CD4-positive, alpha-beta T cell treated with Interleukin-21 for 1 hour (primary cell): ENCODE measurements around the gene ZBTB20.

Experiments used
- DNase-seq: peaks from one replicate; pipeline ENCODE4 v3.0.0-alpha.2; 2020

The ZBTB20 gene

GRCh38 chr3:114902691-114903101, 244.4 kb downstream of the ZBTB20 start:
- no peak for DNase-seq

GRCh38 chr3:114900908-114901307, 246.2 kb downstream of the ZBTB20 start:
- no peak for DNase-seq

DNA sequence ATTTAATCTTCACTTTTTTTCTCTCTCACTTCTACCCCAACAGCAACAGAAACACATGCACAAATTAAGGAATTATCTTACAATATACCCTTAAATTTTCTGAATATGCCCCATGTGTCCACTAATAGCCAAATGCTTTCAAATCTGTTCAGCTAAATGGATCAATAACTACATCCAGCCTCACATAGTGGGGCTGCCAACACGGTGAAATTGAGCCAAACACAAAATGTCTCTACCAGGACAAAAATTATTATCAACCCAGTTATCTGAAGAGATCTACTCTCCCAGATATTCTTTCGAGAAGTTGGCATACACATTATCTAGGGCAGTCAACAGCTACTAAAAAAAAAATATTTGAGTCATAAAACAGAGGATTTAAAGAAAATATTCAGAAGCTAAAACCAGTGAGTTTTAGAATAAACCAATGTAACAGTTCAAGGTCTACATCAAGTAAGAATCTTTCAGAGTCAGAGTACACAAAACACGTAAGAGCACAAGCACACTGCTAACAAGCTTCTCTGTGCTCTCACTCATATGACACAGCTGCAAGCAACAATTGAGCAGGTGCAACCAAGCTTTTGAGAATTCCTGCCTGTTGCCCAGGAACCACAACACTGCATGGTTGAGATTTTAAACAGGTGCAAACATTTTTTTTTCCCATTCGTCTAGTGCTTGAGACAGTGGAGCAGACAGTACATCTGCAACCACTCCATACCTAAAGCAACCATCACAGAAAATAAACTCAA, 247.7 kb downstream of the ZBTB20 start:
- no peak for DNase-seq

DNA sequence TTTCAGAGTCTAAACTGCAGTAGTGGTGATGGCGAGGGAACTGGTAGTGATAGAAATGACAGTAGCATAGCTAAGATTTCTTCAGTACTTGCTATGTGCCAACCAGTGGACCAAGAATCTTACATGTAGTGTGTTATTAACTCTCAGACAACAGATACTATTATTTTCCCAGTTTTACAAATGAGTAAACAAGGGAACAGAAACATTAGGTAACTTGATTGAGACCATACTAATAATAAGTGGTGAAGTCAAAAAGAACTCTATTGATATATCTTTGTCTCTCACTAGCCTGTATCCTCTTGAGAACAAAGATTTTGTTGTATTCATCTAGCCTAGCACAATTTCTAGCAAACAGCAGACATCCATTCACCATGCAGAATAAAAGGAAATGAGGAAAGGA, 250.1 kb downstream of the ZBTB20 start:
- DNase-seq = no peak

DNA sequence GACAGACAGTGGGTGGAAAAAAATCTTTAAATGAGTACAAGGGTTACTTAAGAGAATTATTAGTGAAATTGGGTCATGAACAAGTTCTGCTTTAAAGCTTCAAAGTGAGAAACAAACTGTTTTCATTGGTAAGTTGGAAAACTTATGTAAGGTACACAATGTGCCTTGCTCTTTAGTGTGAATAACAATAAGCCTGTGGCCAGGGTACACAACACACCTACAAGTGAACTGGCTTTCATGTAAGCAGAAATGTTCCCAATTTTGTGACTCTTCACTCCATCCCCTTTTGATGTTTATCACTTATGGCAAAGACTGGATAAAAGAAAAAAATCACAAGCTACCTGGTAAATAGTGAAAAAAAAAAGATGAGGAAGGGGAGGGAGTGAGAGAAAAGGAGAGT, 253.7 kb downstream of the ZBTB20 start:
- DNase-seq = no peak

GRCh38 chr3:114892880-114893279, 254.2 kb downstream of the ZBTB20 start:
- DNase-seq = no peak

GRCh38 chr3:114892131-114892879, 254.8 kb downstream of the ZBTB20 start:
- no peak for DNase-seq

GRCh38 chr3:114887806-114888205, 259.3 kb downstream of the ZBTB20 start:
- no peak for DNase-seq

DNA sequence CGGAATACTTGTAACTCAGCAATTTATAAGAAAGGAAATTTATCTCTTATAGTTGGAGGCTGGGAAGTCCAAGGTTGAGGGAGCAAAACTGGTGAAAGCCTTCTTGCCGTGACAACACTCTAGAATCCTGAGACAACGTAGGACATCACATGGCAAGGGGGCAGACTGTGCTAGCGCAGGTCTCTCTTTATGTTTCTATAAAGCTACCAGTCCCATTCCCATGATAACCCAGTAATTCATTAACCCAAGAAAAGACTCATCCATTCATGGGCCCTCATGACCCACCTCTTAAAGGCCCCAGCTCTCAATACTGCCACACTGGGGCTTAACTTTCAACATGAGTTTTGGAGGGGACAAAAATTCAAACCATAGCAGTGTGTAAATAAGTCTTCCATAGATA, 260.2 kb downstream of the ZBTB20 start:
- DNase-seq = no peak

GRCh38 chr3:114884213-114884923, 262.7 kb downstream of the ZBTB20 start:
- DNase-seq = no peak

GRCh38 chr3:114880078-114880477, 267.0 kb downstream of the ZBTB20 start:
- DNase-seq = no peak

DNA sequence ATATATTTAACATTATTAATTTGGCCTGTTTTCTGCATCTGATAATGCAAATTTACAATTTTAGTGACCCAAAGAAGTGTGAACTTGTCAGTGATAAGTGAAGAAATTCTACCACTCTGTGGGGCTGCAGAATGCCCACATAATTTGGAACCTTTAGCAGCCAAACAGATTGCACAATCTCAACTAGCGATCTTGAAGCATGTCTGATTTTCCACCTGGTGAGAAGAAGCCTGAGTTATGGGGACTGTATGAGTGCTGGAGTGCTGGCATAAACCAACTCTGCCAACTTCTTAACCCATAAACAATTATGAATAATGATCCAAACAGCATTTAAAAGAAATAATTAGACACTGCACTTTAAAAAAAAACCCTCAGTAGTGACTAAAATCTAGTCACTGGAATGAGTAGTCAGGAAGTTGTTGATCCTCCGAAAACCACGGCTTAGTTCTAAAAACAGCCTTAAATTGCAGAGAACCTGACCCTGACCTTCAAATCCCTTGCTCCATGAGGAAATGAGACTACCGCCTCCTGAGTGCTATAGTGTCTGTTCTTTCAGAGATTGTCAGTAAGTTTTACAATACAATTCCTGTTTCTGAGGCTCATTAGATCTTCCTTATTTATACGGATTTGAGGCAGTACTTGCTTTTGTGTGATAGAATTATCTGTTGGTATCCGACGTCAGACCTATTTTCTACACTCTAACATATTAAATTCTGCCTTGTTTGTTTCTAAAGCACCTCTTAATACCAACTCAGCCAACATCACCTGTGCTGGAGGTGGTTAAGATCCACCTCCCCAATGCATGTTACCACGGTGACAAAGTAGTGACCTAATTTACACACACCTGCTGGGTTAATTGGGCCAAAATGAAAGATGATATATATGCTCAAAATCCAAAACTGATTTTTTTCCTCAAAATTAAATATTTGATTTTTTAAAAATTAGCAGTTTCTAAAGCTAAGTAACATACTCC, 267.7 kb downstream of the ZBTB20 start:
- no peak for DNase-seq

GRCh38 chr3:114878114-114878839, 268.8 kb downstream of the ZBTB20 start:
- no peak for DNase-seq

- DNase-seq = no peak
Measured at GRCh38 chr3:114877378-114878113, 269.5 kb downstream of the ZBTB20 start.

- no peak for DNase-seq
Measured at GRCh38 chr3:114874522-114874971, 272.5 kb downstream of the ZBTB20 start.

GRCh38 chr3:114873591-114873990, 273.5 kb downstream of the ZBTB20 start:
- DNase-seq = no peak

GRCh38 chr3:114872588-114872987, 274.5 kb downstream of the ZBTB20 start:
- DNase-seq = no peak

DNA sequence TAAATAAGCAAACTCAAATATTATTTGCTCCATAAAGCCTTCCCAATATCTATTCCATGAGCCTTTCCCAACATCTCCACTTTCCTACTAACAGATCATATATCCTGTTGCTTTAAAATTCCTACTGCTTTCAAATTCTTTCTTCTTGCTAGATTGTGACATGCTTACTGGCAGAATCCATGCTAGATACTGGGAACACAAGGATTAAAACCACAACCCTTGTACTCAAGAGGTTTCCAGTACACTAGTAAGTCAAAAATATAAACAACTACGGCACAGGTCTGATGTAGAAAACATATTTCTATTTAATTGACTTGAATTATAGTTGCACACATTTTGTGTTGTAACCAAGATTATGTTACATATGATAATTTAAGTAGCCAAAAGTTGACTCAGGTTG, 275.0 kb downstream of the ZBTB20 start:
- DNase-seq = no peak

DNA sequence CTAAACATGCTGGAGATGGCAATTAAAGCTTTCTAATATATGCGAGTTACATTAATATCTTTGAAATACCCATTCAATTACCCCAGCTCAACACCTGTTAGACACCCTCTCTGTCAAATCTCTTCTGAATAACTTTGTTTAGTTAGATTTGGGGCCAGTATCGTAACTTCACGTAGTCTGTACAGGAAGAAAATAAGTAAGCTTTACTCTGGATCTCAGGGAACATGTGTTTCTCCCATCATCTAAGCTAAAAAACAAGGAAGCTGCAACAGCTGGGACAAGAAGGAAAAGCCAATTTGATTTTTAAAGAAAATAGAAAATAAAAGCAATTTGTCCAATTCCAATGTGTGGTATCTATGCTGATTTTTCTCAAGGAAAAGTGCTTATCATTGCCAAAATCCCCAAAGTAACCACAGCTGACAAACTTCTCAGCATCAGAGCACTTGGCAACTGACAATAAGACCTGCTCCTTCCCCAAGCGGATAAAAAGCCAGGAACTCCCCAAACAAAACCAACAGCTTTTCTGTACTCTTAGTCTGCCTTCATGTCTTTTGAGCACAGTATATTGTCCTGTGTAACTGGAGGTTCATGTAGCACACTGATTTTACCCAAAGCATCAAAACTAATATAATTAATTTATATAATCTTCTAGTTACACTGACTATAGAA, 279.1 kb downstream of the ZBTB20 start:
- DNase-seq = no peak

GRCh38 chr3:114867359-114867758, 279.7 kb downstream of the ZBTB20 start:
- no peak for DNase-seq
